Endothelial cell of umbilical vein (primary cell): ENCODE data around the gene IGF1. TPM values are rescaled to one million over a fixed set of nuclear protein-coding genes. Genes with fewer than 3 reads are reported as not detected.

ENCODE experiments used
- BruUV-seq: library from RNA; stranded (reverse); fragments of 400-500 nt; replicated peaks from 2 replicates; lab custom pipeline; 2021; lab: Mats Ljungman, UMichigan
- CTCF ChIA-PET: fragments of 300-600, 350-600 bp; sonication (Branson Sonifier 250); formaldehyde crosslinking; loops from one replicate; lab custom pipeline; 2021; ENCODE audit warnings: antibody characterized with exemption, inconsistent platforms; lab: Charles Lee
- POLR2A ChIA-PET: fragments of 300-600, 350-600 bp; sonication (Branson Sonifier 250); formaldehyde crosslinking; loops from one replicate; lab custom pipeline; 2021; ENCODE audit warnings: antibody characterized with exemption, inconsistent platforms; lab: Charles Lee
- DNase-seq: peaks from one replicate; pipeline ENCODE4 v3.0.0-alpha.2; 2011; ENCODE audit warnings: low read depth, low spot score
- FAIRE-seq: peaks from 2 replicates; lab custom pipeline; 2011; peaks lifted over from hg19 to GRCh38; lab: Jason Lieb, UNC
- H2AFZ ChIP-seq: 2 replicates; pipeline ENCODE4 v1.6.0; 2012; ENCODE audit warnings: low read depth, low read length, control low read depth, inconsistent platforms
- H3K27ac ChIP-seq: 2 replicates; pipeline ENCODE4 v1.5.1; 2011; ENCODE audit warnings: low read depth, mild to moderate bottlenecking, control low read depth, low read length, moderate library complexity; ENCODE audit not compliant: insufficient read depth
- H3K27me3 ChIP-seq, 2 experiments: 2 replicates each; pipeline versions ENCODE4 v1.6.0 to v1.6.1; 2011; ENCODE audit warnings: low read length in 2 of 2, mixed read lengths in 1 of 2; ENCODE audit not compliant: control insufficient read depth in 2 of 2, insufficient read depth in 2 of 2
- H3K36me3 ChIP-seq, 2 experiments: 2 replicates in 1 of 2; 3 replicates in 1 of 2; pipeline ENCODE4 v1.5.1; 2011; ENCODE audit warnings: low read length in 2 of 2, mild to moderate bottlenecking in 1 of 2, moderate library complexity in 1 of 2; ENCODE audit not compliant: control insufficient read depth in 2 of 2, insufficient read depth in 2 of 2; ENCODE audit errors: extremely low read depth in 1 of 2
- H3K4me1 ChIP-seq: 3 replicates; pipeline ENCODE4 v1.5.1; 2011; ENCODE audit warnings: mild to moderate bottlenecking, low read length; ENCODE audit not compliant: control insufficient read depth, insufficient read depth; ENCODE audit errors: extremely low read depth
- H3K4me2 ChIP-seq: 2 replicates; pipeline ENCODE4 v1.6.1; 2011; ENCODE audit warnings: low read length, control low read depth, mixed read lengths; ENCODE audit not compliant: insufficient read depth
- H3K4me3 ChIP-seq, 3 experiments: fragments of 200-600 bp in 1 of 3; sonication (generic), shearing (Covaris generic) in 1 of 3; replicated peaks in 1 of 3; 2 replicates each; pipeline ENCODE4 v1.5.1; 2011 to 2016; ENCODE audit warnings: control low read depth in 3 of 3, low read length in 3 of 3, mild to moderate bottlenecking in 2 of 3, inconsistent platforms in 1 of 3, low read depth in 1 of 3, moderate library complexity in 1 of 3; ENCODE audit not compliant: insufficient read depth in 1 of 3
- H3K79me2 ChIP-seq: 2 replicates; pipeline ENCODE4 v1.6.0; 2012; ENCODE audit warnings: low read length, inconsistent platforms; ENCODE audit not compliant: control insufficient read depth, insufficient read depth
- H3K9ac ChIP-seq: replicated peaks from 2 replicates; pipeline ENCODE3; 2011; ENCODE audit warnings: low read length, control low read depth; ENCODE audit not compliant: insufficient read depth; ENCODE audit errors: extremely low read depth
- H3K9me1 ChIP-seq: replicated peaks from 3 replicates; pipeline ENCODE4 v1.6.0; 2011; ENCODE audit warnings: mild to moderate bottlenecking, low read length; ENCODE audit not compliant: control insufficient read depth, insufficient read depth; ENCODE audit errors: extremely low read depth
- H3K9me3 ChIP-seq: replicated peaks from 2 replicates; pipeline ENCODE4 v1.5.1; 2012; ENCODE audit warnings: low read length, inconsistent platforms; ENCODE audit not compliant: control insufficient read depth, insufficient read depth
- H4K20me1 ChIP-seq: replicated peaks from 2 replicates; pipeline ENCODE3; 2011; ENCODE audit warnings: mild to moderate bottlenecking, low read length; ENCODE audit not compliant: control insufficient read depth, insufficient read depth; ENCODE audit errors: extremely low read depth
- EZH2 ChIP-seq: IDR thresholded peaks from 2 replicates; pipeline ENCODE4 v1.6.1; 2012; ENCODE audit warnings: borderline replicate concordance, low read depth, mild to moderate bottlenecking, moderate library complexity, low read length, inconsistent platforms; ENCODE audit not compliant: severe bottlenecking
- JUN ChIP-seq: IDR thresholded peaks from 2 replicates; pipeline ENCODE4 v1.6.1; 2011; ENCODE audit warnings: borderline replicate concordance, low read depth; ENCODE audit not compliant: insufficient read length, insufficient read depth
- MYC ChIP-seq: IDR thresholded peaks from one replicate; pipeline ENCODE4 v1.6.1; 2011; ENCODE audit warnings: mild to moderate bottlenecking, low read depth, low read length
- POLR2AphosphoS5 ChIP-seq: IDR thresholded peaks from 2 replicates; pipeline ENCODE4 v1.6.1; 2012; ENCODE audit warnings: low read depth, mild to moderate bottlenecking, control low read depth, low read length, moderate library complexity; ENCODE audit not compliant: insufficient read depth
- dilution Hi-C: fragments of 300-500 bp; cut with MboI; formaldehyde crosslinking; loops from one replicate; pipeline ENCODE4 v1.15.0; 2019; ENCODE audit warnings: low sequenced_read_pairs; ENCODE audit not compliant: extremely low pct_ligation_motif_present
- intact Hi-C: fragments of 100-400 bp; cut with micrococcal nuclease; formaldehyde crosslinking; loops from one replicate; pipeline ENCODE4 v1.10.0; 2022
- polyA plus RNA-seq, 4 experiments: library from polyadenylated mRNA; depleted of rRNA in 3 of 4; stranded (reverse) in 3 of 4; unstranded in 1 of 4; fragments of >200 nt; gene quantifications; 2 replicates each; pipeline versions ENCODE4 v1.2.1 to v1.2.3, GENCODE V29; 2011 to 2012; ENCODE audit warnings: missing spikeins in 1 of 4
- total RNA-seq: library from RNA; stranded (reverse); gene quantifications from 2 replicates; pipeline ENCODE4 v1.2.3, GENCODE V29; 2021
- TF ChIP-seq, protein P1 (sequence below), 2 donors: IDR thresholded peaks; 1 replicate in 1 of 2; 2 replicates in 1 of 2; pipeline ENCODE4 v1.5.1; 2011; ENCODE audit warnings: low read length in 2 of 2, mild to moderate bottlenecking in 2 of 2, moderate library complexity in 2 of 2, control low read depth in 1 of 2, inconsistent platforms in 1 of 2, low read depth in 1 of 2; ENCODE audit not compliant: insufficient read depth in 1 of 2; ENCODE audit errors: extremely low read depth in 1 of 2

Gene IGF1
- total and polyA plus RNA-seq, 2 donors (not counting 3 experiments of a cell fraction or from before 2014, with no cell fraction given), result 0.10 TPM; not detected in 1

DNA sequence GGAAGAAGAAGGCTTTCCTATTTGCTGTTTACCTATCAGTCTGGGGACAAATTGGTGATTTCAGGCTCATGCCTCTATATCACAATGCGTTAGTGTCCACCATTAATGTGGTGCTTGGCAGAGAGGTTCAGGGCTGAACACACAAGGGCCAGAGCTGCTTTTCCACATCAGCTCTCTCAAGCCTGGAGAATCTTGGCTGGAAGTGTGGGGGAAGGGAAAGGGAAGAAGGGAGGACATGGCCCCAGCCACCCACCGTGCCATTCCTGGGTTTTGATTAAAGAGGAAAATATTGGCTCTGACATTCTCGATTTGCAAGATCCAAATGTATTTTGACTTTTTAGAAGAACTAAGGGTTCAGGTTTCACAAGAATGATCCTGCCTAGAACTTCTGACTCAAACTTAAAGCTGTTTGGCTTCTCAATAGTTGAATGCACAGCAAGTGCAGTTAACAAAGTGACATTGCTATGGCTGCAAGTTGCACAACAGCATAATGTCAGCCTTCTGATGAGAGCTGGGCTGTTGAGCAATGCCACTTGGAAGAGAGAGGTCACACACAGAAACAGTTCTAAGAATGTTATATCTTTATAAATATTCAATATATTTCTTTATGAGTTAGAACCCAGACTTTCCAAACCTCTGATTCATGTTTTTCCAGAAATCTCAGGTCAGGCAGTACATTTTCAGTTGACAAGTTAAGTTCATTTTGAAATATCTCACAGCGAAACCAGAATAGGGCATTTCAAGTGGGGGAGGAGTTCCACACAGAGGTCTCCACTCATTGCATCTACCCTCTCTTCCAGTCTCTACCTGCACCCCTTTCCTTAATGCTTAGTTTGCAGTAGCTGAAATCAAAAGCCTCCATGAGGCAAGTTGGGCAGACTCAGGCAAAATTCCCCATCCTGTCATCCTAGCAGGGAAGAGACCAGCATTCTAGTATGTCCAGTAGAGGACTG, 25.3 kb downstream of the IGF1 start:
- no peaks in the 10 kb centered on the region for H4K20me1 ChIP-seq
- DNase-seq (no peak), FAIRE-seq (no peak)
- no peak overlapping the region for H3K27ac ChIP-seq
- CTCF ChIA-PET, result no interaction called here
- intact Hi-C loops (no loop called here), dilution Hi-C loops (no loop called here)
- H3K27me3 ChIP-seq, result no peaks in the 10 kb centered on the region
- H3K9me1 ChIP-seq, result no peaks in the 10 kb centered on the region
- no peaks in the 10 kb centered on the region for H3K36me3 ChIP-seq
- no TSS peak for BruUV-seq
- no peaks in the 10 kb centered on the region for H3K4me1 ChIP-seq
- H3K4me2 ChIP-seq, result no peak overlapping the region
- no peak overlapping the region for H3K4me3 ChIP-seq
- no peaks in the 10 kb centered on the region for H3K9me3 ChIP-seq
- H3K9ac ChIP-seq, result no peak overlapping the region
- POLR2A ChIA-PET, result no interaction called here
- TF ChIP-seq POLR2AphosphoS5, result no peak
- TF ChIP-seq EZH2, result no peak
- no peak for TF ChIP-seq MYC
- TF ChIP-seq JUN, result no peak
- TF ChIP-seq, protein P1, sequence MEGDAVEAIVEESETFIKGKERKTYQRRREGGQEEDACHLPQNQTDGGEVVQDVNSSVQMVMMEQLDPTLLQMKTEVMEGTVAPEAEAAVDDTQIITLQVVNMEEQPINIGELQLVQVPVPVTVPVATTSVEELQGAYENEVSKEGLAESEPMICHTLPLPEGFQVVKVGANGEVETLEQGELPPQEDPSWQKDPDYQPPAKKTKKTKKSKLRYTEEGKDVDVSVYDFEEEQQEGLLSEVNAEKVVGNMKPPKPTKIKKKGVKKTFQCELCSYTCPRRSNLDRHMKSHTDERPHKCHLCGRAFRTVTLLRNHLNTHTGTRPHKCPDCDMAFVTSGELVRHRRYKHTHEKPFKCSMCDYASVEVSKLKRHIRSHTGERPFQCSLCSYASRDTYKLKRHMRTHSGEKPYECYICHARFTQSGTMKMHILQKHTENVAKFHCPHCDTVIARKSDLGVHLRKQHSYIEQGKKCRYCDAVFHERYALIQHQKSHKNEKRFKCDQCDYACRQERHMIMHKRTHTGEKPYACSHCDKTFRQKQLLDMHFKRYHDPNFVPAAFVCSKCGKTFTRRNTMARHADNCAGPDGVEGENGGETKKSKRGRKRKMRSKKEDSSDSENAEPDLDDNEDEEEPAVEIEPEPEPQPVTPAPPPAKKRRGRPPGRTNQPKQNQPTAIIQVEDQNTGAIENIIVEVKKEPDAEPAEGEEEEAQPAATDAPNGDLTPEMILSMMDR (IDR thresholded peaks at IDR 0.05; ENCODE audit: extremely low read depth in 1 of 2, insufficient read depth in 1 of 2, low read depth in 1 of 2, low read length in 2 of 2), result no peak
- no peaks in the 10 kb centered on the region for H3K79me2 ChIP-seq
- no peak overlapping the region for H2AFZ ChIP-seq
